ENCODE results near the gene PNPLA7. TPM values are rescaled to one million over a fixed set of nuclear protein-coding genes. Genes with fewer than 3 reads are reported as not detected.
A peak's percentile ranks its signal among the peaks of the same experiment; 100 is the strongest.
"Not testable (repeated sequence)": the region's sequence is repeated elsewhere in the genome, so short reads cannot be mapped to it uniquely, and the experiment has no call there.

The PNPLA7 gene
- total RNA-seq, 1 donor from 2014 or later, result 0.04 TPM

- Histone ChIP-seq H3K27me3 (ENCODE audit: control insufficient read depth, insufficient read depth, low read length) (peaks cover 10% of the 10 kb centered on the region), H3K4me3 (ENCODE audit: low read depth, low read length) (no peak overlapping the region), H3K36me3 (ENCODE audit: control insufficient read depth, insufficient read depth, low read length) (no peaks in the 10 kb centered on the region)
- DNase-seq (ENCODE audit: low read depth), result peak; percentile 77
- TF ChIP-seq CTCF (IDR thresholded peaks at IDR 0.05; ENCODE audit: insufficient read depth, low read length, poor library complexity, severe bottlenecking), result no peak
Observed at GRCh38 chr9:137411645-137412380, 138.4 kb downstream of the PNPLA7 start.

- no peaks in the 10 kb centered on the region for H3K36me3 ChIP-seq (ENCODE audit: control insufficient read depth, insufficient read depth, low read length)
- no peak for TF ChIP-seq CTCF (IDR thresholded peaks at IDR 0.05; ENCODE audit: insufficient read depth, low read length, poor library complexity, severe bottlenecking)
- H3K27me3 ChIP-seq (ENCODE audit: control insufficient read depth, insufficient read depth, low read length), result peaks cover 14% of the 10 kb centered on the region
- H3K4me3 ChIP-seq (ENCODE audit: low read depth, low read length), result no peak overlapping the region
- no peak for DNase-seq (ENCODE audit: low read depth)
Observed at GRCh38 chr9:137411260-137411644, 138.9 kb downstream of the PNPLA7 start.

GRCh38 chr9:137410891-137411249 lies 139.3 kb downstream of the PNPLA7 start:
- no peak for TF ChIP-seq CTCF (IDR thresholded peaks at IDR 0.05; ENCODE audit: insufficient read depth, low read length, poor library complexity, severe bottlenecking)
- Histone ChIP-seq H3K27me3 (ENCODE audit: control insufficient read depth, insufficient read depth, low read length) (peaks cover 15% of the 10 kb centered on the region), H3K4me3 (ENCODE audit: low read depth, low read length) (no peak overlapping the region), H3K36me3 (ENCODE audit: control insufficient read depth, insufficient read depth, low read length) (no peaks in the 10 kb centered on the region)
- no peak for DNase-seq (ENCODE audit: low read depth)

- H3K4me3 ChIP-seq (ENCODE audit: low read depth, low read length); H3K36me3 ChIP-seq (ENCODE audit: control insufficient read depth, insufficient read depth, low read length); DNase-seq (ENCODE audit: low read depth): not testable (repeated sequence)
- peaks cover 15% of the 10 kb centered on the region for H3K27me3 ChIP-seq (ENCODE audit: control insufficient read depth, insufficient read depth, low read length)
Observed at GRCh38 chr9:137410236-137410890, 139.8 kb downstream of the PNPLA7 start.

Other genes starting within 250 kb of the PNPLA7 start
- gene NRARP, start 248.1 kb downstream of the PNPLA7 start, total RNA-seq, result 8.4 and 11.4 TPM in 2 replicates
- 8.6 and 13.3 TPM in 2 replicates for gene EXD3, start 127.2 kb downstream of the PNPLA7 start, total RNA-seq
- gene NOXA1, start 127.0 kb downstream of the PNPLA7 start, total RNA-seq, result 0.84 and 1.8 TPM in 2 replicates
- gene ENTPD8, start 109.0 kb downstream of the PNPLA7 start, total RNA-seq, result not detected in 2 replicates
- gene NSMF, start 91.1 kb downstream of the PNPLA7 start, total RNA-seq, result 52.5 and 65.5 TPM in 2 replicates
- gene MRPL41, start 1.5 kb upstream of the PNPLA7 start, total RNA-seq, result 77.9 and 83.3 TPM in 2 replicates
- gene DPH7, start 28.5 kb upstream of the PNPLA7 start, total RNA-seq, result 38.9 and 52.1 TPM in 2 replicates
- gene ZMYND19, start 40.1 kb upstream of the PNPLA7 start, total RNA-seq, result 27.1 and 27.6 TPM in 2 replicates
- 84.2 and 110 TPM in 2 replicates for gene ARRDC1, start 55.3 kb upstream of the PNPLA7 start, total RNA-seq
- 59.9 and 70.9 TPM in 2 replicates for gene EHMT1, start 68.6 kb upstream of the PNPLA7 start, total RNA-seq